Cardiac muscle cell (in vitro differentiated cells and primary cell): Measurements from ENCODE around the gene BUB1B. TPM values are rescaled to one million over a fixed set of nuclear protein-coding genes. Genes with fewer than 3 reads are reported as not detected.

Experiments used
- DNase-seq, 2 donors: peaks; one replicate each; pipeline versions ENCODE4 v3.0.0 to v3.0.0-alpha.2; 2010 to 2017; ENCODE audit warnings: low read depth in 1 of 2, low spot score in 1 of 2
- H3K27ac ChIP-seq: fragments of 200-600 bp; sonication (generic); 2 replicates; pipeline ENCODE4 v1.5.1; 2016
- H3K27me3 ChIP-seq: fragments of 200-600 bp; sonication (generic); 2 replicates; pipeline ENCODE4 v1.6.0; 2016; ENCODE audit warnings: control low read depth
- H3K36me3 ChIP-seq: fragments of 200-600 bp; sonication (generic); 2 replicates; pipeline ENCODE4 v1.5.1; 2016; ENCODE audit warnings: control low read depth
- H3K4me1 ChIP-seq: fragments of 200-600 bp; sonication (generic); 2 replicates; pipeline ENCODE4 v1.8.1; 2017; ENCODE audit warnings: low read depth, mild to moderate bottlenecking, mixed run types
- H3K4me3 ChIP-seq: fragments of 200-600 bp; sonication (generic); 2 replicates; pipeline ENCODE4 v1.5.1; 2016; ENCODE audit warnings: mild to moderate bottlenecking
- H3K9me3 ChIP-seq: fragments of 200-600 bp; sonication (generic); 2 replicates; pipeline ENCODE4 v1.5.1; 2017; ENCODE audit warnings: low read depth, mild to moderate bottlenecking, control low read depth
- CTCF ChIP-seq: IDR thresholded peaks from 2 replicates; pipeline ENCODE4 v1.5.1; 2012; ENCODE audit warnings: low read depth, mild to moderate bottlenecking, low read length
- polyA plus RNA-seq: library from polyadenylated mRNA; unstranded; fragments of >200 nt; fragmentation: Nextera tagmentation; extraction: Ambion mirVana; gene quantifications from 2 replicates; pipeline ENCODE4 v1.2.1, GENCODE V29; 2016
- total RNA-seq: library from RNA; depleted of rRNA; stranded (reverse); fragments of >200 nt; gene quantifications from 2 replicates; pipeline ENCODE4 v1.2.3, GENCODE V29; 2016

BUB1B gene
- total and polyA plus RNA-seq, 2 experiments from 2014 or later = 10.1 to 157 TPM

GRCh38 chr15:40269604-40270003, 108.7 kb downstream of the BUB1B start:
- TF ChIP-seq CTCF = no peak
- Histone ChIP-seq H3K27me3 (no peaks in the 10 kb centered on the region), H3K4me1 (no peaks in the 10 kb centered on the region), H3K36me3 (no peaks in the 10 kb centered on the region), H3K27ac (no peak overlapping the region), H3K4me3 (no peak overlapping the region), H3K9me3 (no peaks in the 10 kb centered on the region)
- DNase-seq = no peak

GRCh38 chr15:40270246-40270995, 109.6 kb downstream of the BUB1B start:
- Histone ChIP-seq H3K27me3 (no peaks in the 10 kb centered on the region), H3K4me3 (no peak overlapping the region), H3K27ac (no peak overlapping the region), H3K36me3 (no peaks in the 10 kb centered on the region), H3K9me3 (no peaks in the 10 kb centered on the region), H3K4me1 (no peaks in the 10 kb centered on the region)
- no peak for TF ChIP-seq CTCF
- DNase-seq = no peak

Other genes with a start within 250 kb of the BUB1B start
- 3.2 and 5.6 TPM in 2 replicates for gene GPR176, start 240.8 kb upstream of the BUB1B start, total RNA-seq
- 1.4 and 5.9 TPM in 2 replicates for gene GPR176, start 240.8 kb upstream of the BUB1B start, polyA plus RNA-seq
- 41.4 and 54.7 TPM in 2 replicates for gene EIF2AK4, start 227.0 kb upstream of the BUB1B start, total RNA-seq
- gene EIF2AK4, start 227.0 kb upstream of the BUB1B start, polyA plus RNA-seq = 60.6 and 74.9 TPM in 2 replicates
- 691 and 719 TPM in 2 replicates for gene SRP14, start 121.9 kb upstream of the BUB1B start, total RNA-seq
- 1,163 and 1,525 TPM in 2 replicates for gene SRP14, start 121.9 kb upstream of the BUB1B start, polyA plus RNA-seq
- gene BMF, start 52.2 kb upstream of the BUB1B start, total RNA-seq = 29.8 and 56.1 TPM in 2 replicates
- gene BMF, start 52.2 kb upstream of the BUB1B start, polyA plus RNA-seq = 8.1 and 26.0 TPM in 2 replicates
- 9.7 and 18.7 TPM in 2 replicates for gene PAK6, start 78.0 kb downstream of the BUB1B start, total RNA-seq
- 4.2 and 8.3 TPM in 2 replicates for gene PAK6, start 78.0 kb downstream of the BUB1B start, polyA plus RNA-seq
- gene ANKRD63, start 122.0 kb downstream of the BUB1B start, total RNA-seq = 24.4 and 104 TPM in 2 replicates
- gene ANKRD63, start 122.0 kb downstream of the BUB1B start, polyA plus RNA-seq = 13.7 and 45.7 TPM in 2 replicates
- 16.9 and 41.2 TPM in 2 replicates for gene PLCB2, start 146.9 kb downstream of the BUB1B start, total RNA-seq
- gene PLCB2, start 146.9 kb downstream of the BUB1B start, polyA plus RNA-seq = 28.3 and 45.9 TPM in 2 replicates
- gene INAFM2, start 162.6 kb downstream of the BUB1B start, total RNA-seq = 133 and 217 TPM in 2 replicates
- gene INAFM2, start 162.6 kb downstream of the BUB1B start, polyA plus RNA-seq = 186 and 330 TPM in 2 replicates
- gene CCDC9B, start 179.9 kb downstream of the BUB1B start, total RNA-seq = 8.2 and 9.6 TPM in 2 replicates
- gene CCDC9B, start 179.9 kb downstream of the BUB1B start, polyA plus RNA-seq = 12.5 and 14.6 TPM in 2 replicates
- gene PHGR1, start 190.0 kb downstream of the BUB1B start, total RNA-seq = not detected in 2 replicates
- gene PHGR1, start 190.0 kb downstream of the BUB1B start, polyA plus RNA-seq = not detected in 2 replicates
- 0.15 and 0.21 TPM in 2 replicates for gene DISP2, start 197.2 kb downstream of the BUB1B start, total RNA-seq
- gene DISP2, start 197.2 kb downstream of the BUB1B start, polyA plus RNA-seq = 0.05 TPM in 1 of 2 replicates, not detected in the other
- 25.6 and 84.3 TPM in 2 replicates for gene KNSTRN, start 221.7 kb downstream of the BUB1B start, total RNA-seq
- gene KNSTRN, start 221.7 kb downstream of the BUB1B start, polyA plus RNA-seq = 23.0 and 76.5 TPM in 2 replicates
- gene IVD, start 244.7 kb downstream of the BUB1B start, total RNA-seq = 75.2 and 96.1 TPM in 2 replicates
- 114 and 130 TPM in 2 replicates for gene IVD, start 244.7 kb downstream of the BUB1B start, polyA plus RNA-seq